GM18502 (cell line): ENCODE results near the gene COL5A3.
"Not testable (repeated sequence)": the region's sequence is repeated elsewhere in the genome, so short reads cannot be mapped to it uniquely, and the experiment has no call there.

Experiments
- ATAC-seq: cut with Tn5 transposase; IDR thresholded peaks from one replicate; pipeline ENCODE4 v1.9.1; 2021; ENCODE audit warnings: mild to moderate bottlenecking; ENCODE audit not compliant: unreplicated experiment, poor library complexity

The COL5A3 gene

GRCh38 chr19:10010247-10010691, at the start of gene COL5A3:
COL5A3 (minus strand) TSS chr19:10010504; CDS start chr19:10010385, 119 bp downstream.
- ATAC-seq: no peak

- ATAC-seq: no peak
These were observed 42.5 kb upstream of the COL5A3 start for GRCh38 chr19:10052602-10053360.

- no peak for ATAC-seq
These were observed 39.3 kb upstream of the COL5A3 start for GRCh38 chr19:10049626-10050025.

- ATAC-seq: no peak
These were observed 35.1 kb upstream of the COL5A3 start for GRCh38 chr19:10045371-10045770.

- no peak for ATAC-seq
These were observed 34.1 kb upstream of the COL5A3 start for GRCh38 chr19:10044390-10044789.

GRCh38 chr19:10043286-10043927, 33.1 kb upstream of the COL5A3 start:
- ATAC-seq: no peak

GRCh38 chr19:10037809-10038208, 27.5 kb upstream of the COL5A3 start:
- no peak for ATAC-seq

GRCh38 chr19:10037367-10037766, 27.1 kb upstream of the COL5A3 start:
- ATAC-seq: no peak

- no peak for ATAC-seq
These were observed 26.3 kb upstream of the COL5A3 start for GRCh38 chr19:10036601-10037071.

- no peak for ATAC-seq
These were observed 23.3 kb upstream of the COL5A3 start for GRCh38 chr19:10033614-10034013.

- no peak for ATAC-seq
These were observed 17.1 kb upstream of the COL5A3 start for GRCh38 chr19:10027158-10027997.

GRCh38 chr19:10026744-10027143, 16.4 kb upstream of the COL5A3 start:
- ATAC-seq: no peak

- ATAC-seq: not testable (repeated sequence)
These were observed 12.8 kb upstream of the COL5A3 start for GRCh38 chr19:10023096-10023495.

GRCh38 chr19:10021863-10022262, 11.6 kb upstream of the COL5A3 start:
- ATAC-seq: no peak

- ATAC-seq: no peak
These were observed 11.1 kb upstream of the COL5A3 start for GRCh38 chr19:10021446-10021845.

- ATAC-seq: no peak
These were observed 10.5 kb upstream of the COL5A3 start for GRCh38 chr19:10020851-10021250.

- no peak for ATAC-seq
These were observed 8.9 kb upstream of the COL5A3 start for GRCh38 chr19:10019246-10019645.

GRCh38 chr19:10018786-10019185, 8.5 kb upstream of the COL5A3 start:
- ATAC-seq: no peak

GRCh38 chr19:10018263-10018662, 8.0 kb upstream of the COL5A3 start:
- no peak for ATAC-seq

GRCh38 chr19:10013834-10014618, 3.7 kb upstream of the COL5A3 start:
- no peak for ATAC-seq
